Left ventricle myocardium inferior (tissue), 1 donor: ENCODE measurements around the gene RPL7A. TPM values are rescaled to one million over a fixed set of nuclear protein-coding genes. Genes with fewer than 3 reads are reported as not detected.

Source experiments
- DNase-seq: peaks from one replicate; pipeline ENCODE4 v3.0.0-alpha.2; 2020
- H3K27ac ChIP-seq: fragments of 200-600 bp; replicated peaks from 2 replicates; pipeline ENCODE4 v1.8.0; 2021
- H3K27me3 ChIP-seq: fragments of 200-600 bp; 2 replicates; pipeline ENCODE4 v1.8.0; 2021; ENCODE audit warnings: low read depth
- H3K36me3 ChIP-seq: fragments of 200-600 bp; 2 replicates; pipeline ENCODE4 v1.8.0; 2021
- H3K4me1 ChIP-seq: fragments of 200-600 bp; 2 replicates; pipeline ENCODE4 v1.8.0; 2021
- H3K4me3 ChIP-seq: fragments of 200-600 bp; 2 replicates; pipeline ENCODE4 v1.8.0; 2021; ENCODE audit warnings: mild to moderate bottlenecking, moderate library complexity
- H3K9me3 ChIP-seq: fragments of 200-600 bp; replicated peaks from 2 replicates; pipeline ENCODE4 v1.8.0; 2021
- intact Hi-C: fragments of 100-400 bp; cut with micrococcal nuclease; formaldehyde crosslinking; loops from one replicate; pipeline ENCODE4 v1.11.0; 2022
- total RNA-seq: library from RNA; stranded (reverse); fragmentation: NEBNext Ultra II Directional; extraction: Animal tissue kit (Norgen Biotek cat#: 25700); gene quantifications from one replicate; pipeline ENCODE4 v1.2.1, GENCODE V29; 2021
- TF ChIP-seq, protein P1 (sequence below): fragments of 200-600 bp; IDR thresholded peaks from 2 replicates; pipeline ENCODE4 v1.8.0; 2021; ENCODE audit warnings: antibody characterized with exemption, mild to moderate bottlenecking, borderline replicate concordance
- donor health status: DM: no; HTN: yes; CAD: no; lungs with severe emphysema.

The RPL7A gene
- total RNA-seq, 1 donor from 2014 or later: 859 TPM

DNA sequence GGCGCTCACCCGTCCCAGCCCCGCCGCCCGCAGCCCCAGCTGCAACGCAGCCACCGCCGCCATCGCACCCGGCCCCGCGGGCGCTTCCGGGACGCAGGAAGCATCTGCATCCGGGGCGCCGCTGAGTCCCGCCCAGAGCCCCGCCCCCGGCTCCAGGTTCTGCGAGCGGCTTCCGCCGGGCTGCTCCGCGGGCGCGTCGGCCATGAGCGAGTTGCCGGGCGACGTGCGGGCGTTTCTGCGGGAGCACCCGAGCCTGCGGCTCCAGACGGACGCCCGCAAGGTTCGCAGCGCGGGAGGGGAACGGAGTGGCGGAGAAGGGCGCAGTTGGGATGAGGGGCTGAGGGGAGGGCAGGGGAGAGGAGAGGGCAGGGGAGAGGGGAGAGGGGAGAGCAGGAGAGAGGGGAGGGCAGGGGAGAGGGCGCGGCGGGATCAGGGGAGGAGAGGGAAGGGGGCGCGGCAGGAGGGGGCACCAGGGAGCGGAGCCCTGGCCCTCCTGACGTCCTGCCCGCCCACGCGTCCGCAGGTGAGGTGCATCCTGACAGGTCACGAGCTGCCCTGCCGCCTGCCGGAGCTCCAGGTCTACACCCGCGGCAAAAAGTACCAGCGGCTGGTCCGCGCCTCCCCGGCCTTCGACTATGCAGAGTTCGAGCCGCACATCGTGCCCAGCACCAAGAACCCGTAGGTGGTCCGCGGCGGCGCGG lies 8.5 kb downstream of the RPL7A start, which contains the start of the genes SURF1 and SURF2:
TSS of gene SURF1 (minus strand) at position 97 of the 701 bp plus-strand sequence. CDS start at position 63, 34 bp downstream.
TSS of gene SURF2 (plus strand) at position 160 of the 701 bp plus-strand sequence. CDS start at position 203, 43 bp downstream.
- TF ChIP-seq, protein P1, sequence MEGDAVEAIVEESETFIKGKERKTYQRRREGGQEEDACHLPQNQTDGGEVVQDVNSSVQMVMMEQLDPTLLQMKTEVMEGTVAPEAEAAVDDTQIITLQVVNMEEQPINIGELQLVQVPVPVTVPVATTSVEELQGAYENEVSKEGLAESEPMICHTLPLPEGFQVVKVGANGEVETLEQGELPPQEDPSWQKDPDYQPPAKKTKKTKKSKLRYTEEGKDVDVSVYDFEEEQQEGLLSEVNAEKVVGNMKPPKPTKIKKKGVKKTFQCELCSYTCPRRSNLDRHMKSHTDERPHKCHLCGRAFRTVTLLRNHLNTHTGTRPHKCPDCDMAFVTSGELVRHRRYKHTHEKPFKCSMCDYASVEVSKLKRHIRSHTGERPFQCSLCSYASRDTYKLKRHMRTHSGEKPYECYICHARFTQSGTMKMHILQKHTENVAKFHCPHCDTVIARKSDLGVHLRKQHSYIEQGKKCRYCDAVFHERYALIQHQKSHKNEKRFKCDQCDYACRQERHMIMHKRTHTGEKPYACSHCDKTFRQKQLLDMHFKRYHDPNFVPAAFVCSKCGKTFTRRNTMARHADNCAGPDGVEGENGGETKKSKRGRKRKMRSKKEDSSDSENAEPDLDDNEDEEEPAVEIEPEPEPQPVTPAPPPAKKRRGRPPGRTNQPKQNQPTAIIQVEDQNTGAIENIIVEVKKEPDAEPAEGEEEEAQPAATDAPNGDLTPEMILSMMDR: no peak
- DNase-seq: peak; percentile 91
- H3K27me3 ChIP-seq: no peaks in the 10 kb centered on the region
- H3K36me3 ChIP-seq: peaks cover 44% of the 10 kb centered on the region
- H3K9me3 ChIP-seq: no peaks in the 10 kb centered on the region
- intact Hi-C loops: no loop called here
- peak within 1 kb of the TSS; percentile 91 for H3K4me3 ChIP-seq
- H3K27ac ChIP-seq: peak within 1 kb of the TSS; percentile 87
- peaks cover 49% of the 10 kb centered on the region for H3K4me1 ChIP-seq

DNA sequence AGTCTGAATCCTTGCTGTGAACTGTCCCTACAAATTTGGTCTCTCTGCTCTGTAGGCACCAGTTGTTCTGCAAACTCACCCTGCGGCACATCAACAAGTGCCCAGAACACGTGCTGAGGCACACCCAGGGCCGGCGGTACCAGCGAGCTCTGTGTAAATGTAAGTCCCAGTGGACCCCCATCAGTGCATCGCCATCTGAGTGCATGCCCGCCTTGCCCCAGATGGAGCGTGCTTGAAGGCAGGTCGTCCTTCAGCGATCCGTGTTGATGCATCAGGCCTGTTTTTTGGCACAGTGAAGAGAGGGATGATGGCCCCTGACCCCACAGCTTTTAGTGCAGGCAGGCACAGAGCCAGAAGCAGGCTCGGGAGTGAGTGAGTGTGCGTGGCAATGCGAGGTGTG lies 9.6 kb downstream of the RPL7A start:
- Histone ChIP-seq H3K27ac (no peak overlapping the region), H3K36me3 (peaks cover 44% of the 10 kb centered on the region), H3K4me3 (peak overlapping the region; percentile 91), H3K27me3 (no peaks in the 10 kb centered on the region), H3K4me1 (peaks cover 49% of the 10 kb centered on the region), H3K9me3 (no peaks in the 10 kb centered on the region)
- intact Hi-C loops: no loop called here
- no peak for DNase-seq
- TF ChIP-seq, protein P1: no peak

DNA sequence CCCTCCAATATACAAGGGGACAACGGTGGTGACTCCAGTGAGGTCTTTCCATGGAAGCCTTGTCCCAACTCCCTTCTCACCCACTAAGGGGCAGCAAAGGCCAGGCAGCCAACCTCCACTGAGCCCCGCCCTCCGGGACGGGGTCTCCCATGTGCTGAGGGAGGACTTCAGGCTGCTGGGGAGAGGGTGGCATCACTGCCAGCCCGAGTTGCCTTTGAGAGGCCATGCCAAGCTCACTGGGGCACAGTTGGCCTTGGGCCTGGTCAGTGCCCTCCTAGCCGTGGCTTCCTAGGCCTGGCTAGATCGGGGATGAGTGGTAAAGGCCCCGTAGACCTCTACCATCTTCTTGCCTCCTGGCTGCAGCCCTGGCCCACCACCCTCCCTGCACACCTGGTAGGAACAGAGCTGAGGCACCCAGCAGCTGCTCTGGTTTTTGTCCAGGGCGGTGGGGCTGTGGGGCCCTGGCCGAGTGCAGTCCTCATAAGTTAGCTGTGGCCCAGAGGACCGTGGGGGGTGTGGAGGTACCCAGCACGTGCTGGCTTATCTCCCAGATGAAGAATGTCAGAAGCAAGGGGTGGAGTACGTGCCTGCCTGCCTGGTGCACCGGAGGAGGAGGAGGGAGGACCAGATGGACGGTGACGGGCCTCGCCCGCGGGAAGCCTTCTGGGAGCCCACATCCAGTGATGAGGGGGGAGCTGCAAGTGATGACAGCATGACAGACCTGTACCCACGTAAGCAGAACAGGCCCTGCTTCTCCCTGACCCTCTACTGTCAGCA lies 11.6 kb downstream of the RPL7A start:
- Histone ChIP-seq H3K9me3 (no peaks in the 10 kb centered on the region), H3K36me3 (peaks cover 46% of the 10 kb centered on the region), H3K27me3 (no peaks in the 10 kb centered on the region), H3K4me3 (no peak overlapping the region), H3K27ac (no peak overlapping the region), H3K4me1 (peaks cover 46% of the 10 kb centered on the region)
- intact Hi-C loops: no loop called here
- TF ChIP-seq, protein P1: peak; percentile 36
- DNase-seq: no peak

DNA sequence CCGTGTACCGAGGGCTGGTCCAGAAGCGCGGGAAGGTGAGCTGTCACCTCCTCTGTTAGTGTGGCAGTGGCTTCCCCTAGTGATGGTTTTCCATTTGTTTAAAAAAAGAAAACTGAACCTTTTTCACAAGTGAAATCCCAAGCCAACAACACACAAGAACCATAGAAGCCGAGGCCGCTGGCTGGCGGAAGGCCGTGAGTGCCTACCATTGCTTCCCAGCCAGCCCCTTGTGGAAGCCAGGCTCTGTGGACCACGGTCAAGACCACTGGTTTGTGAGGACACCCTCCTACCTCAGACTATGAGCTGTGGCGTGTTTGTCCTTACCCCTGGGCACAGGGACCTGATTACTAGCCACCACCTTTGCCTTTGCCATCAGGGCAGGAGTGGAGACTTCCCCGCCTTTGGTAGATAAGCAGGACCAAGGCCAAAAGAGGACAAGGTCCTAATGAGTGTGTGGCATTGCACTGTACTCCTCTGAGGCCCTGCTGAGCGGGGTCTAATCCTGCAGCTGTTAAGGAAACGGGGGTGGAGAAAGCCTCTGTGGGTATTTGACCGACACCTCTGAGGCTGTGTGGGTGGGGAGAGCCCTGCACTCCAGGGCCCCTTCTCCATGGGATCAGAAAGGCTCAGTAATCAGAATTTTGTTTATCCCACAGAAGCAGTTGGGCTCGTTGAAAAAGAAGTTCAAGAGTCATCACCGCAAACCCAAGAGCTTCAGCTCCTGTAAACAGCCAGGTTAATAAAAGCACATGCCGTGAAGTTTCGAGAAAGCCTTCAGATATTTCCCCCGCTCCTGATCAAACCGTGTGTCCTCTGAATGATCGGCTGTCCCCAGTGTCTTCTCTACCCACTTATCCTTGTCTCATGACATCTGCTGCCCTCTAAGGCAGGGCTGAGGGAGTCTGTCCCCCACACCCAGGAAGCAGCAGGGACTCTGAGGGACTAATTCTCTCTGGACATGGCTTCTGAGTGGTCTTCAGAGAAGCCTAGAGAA lies 12.7 kb downstream of the RPL7A start:
- H3K36me3 ChIP-seq: peaks cover 57% of the 10 kb centered on the region
- no peaks in the 10 kb centered on the region for H3K27me3 ChIP-seq
- no peak overlapping the region for H3K4me3 ChIP-seq
- DNase-seq: no peak
- TF ChIP-seq, protein P1: no peak
- H3K9me3 ChIP-seq: no peaks in the 10 kb centered on the region
- intact Hi-C loops: no loop called here
- no peak overlapping the region for H3K27ac ChIP-seq
- peaks cover 35% of the 10 kb centered on the region for H3K4me1 ChIP-seq
